Gastrocnemius medialis (tissue), 4 donors: ENCODE measurements around the gene RPRD1A.

ENCODE experiments used
- CTCF ChIP-seq, 5 experiments: fragments of 450-650 bp in 3 of 5; fragments of 200-600 bp in 2 of 5; sonication (generic) in 2 of 5; IDR thresholded peaks in 4 of 5; conservative IDR thresholded peaks in 1 of 5; 1 replicate in 4 of 5; 2 replicates in 1 of 5; pipeline ENCODE4 v1.5.1; 2016 to 2019; ENCODE audit warnings: antibody characterized with exemption in 5 of 5, mild to moderate bottlenecking in 3 of 5, moderate library complexity in 3 of 5
- POLR2A ChIP-seq, 2 donors: fragments of 450-650 bp; IDR thresholded peaks; one replicate each; pipeline ENCODE4 v1.6.1; 2017; ENCODE audit warnings: antibody characterized with exemption in 2 of 2, mild to moderate bottlenecking in 2 of 2, moderate library complexity in 2 of 2

GRCh38 chr18:35942133-35942532 is 125.2 kb downstream of the RPRD1A start:
- TF ChIP-seq CTCF (IDR thresholded peaks at IDR 0.05 in 4 of 5, conservative IDR thresholded peaks at IDR 0.05 in 1 of 5) (no peak), POLR2A (IDR thresholded peaks at IDR 0.05) (no peak)
